SJSA1 (cell line): Measurements from ENCODE around the gene SMAGP. TPM values are rescaled to one million over a fixed set of nuclear protein-coding genes. Genes with fewer than 3 reads are reported as not detected.
"Not testable (repeated sequence)": the region's sequence is repeated elsewhere in the genome, so short reads cannot be mapped to it uniquely, and the experiment has no call there.

Experiments
- DNase-seq, 2 experiments: peaks; one replicate each; pipeline ENCODE4 v3.0.0-alpha.2; 2015 to 2020; ENCODE audit warnings: low spot score in 2 of 2, low read depth in 1 of 2
- H3K27ac ChIP-seq: fragments of 250-450 bp; sonication (Bioruptor Pico); 2 replicates; pipeline ENCODE4 v1.5.1; 2020; ENCODE audit warnings: mild to moderate bottlenecking, moderate library complexity
- H3K27me3 ChIP-seq: fragments of 250-450 bp; sonication (Bioruptor Pico); replicated peaks from 2 replicates; pipeline ENCODE4 v1.5.1; 2020; ENCODE audit warnings: mild to moderate bottlenecking, moderate library complexity
- H3K36me3 ChIP-seq: fragments of 250-450 bp; sonication (Bioruptor Pico); 2 replicates; pipeline ENCODE4 v1.5.1; 2020; ENCODE audit warnings: mild to moderate bottlenecking
- H3K4me1 ChIP-seq: fragments of 250-450 bp; sonication (Bioruptor Pico); replicated peaks from 2 replicates; pipeline ENCODE4 v1.6.1; 2021; ENCODE audit warnings: mild to moderate bottlenecking
- H3K4me3 ChIP-seq: fragments of 250-450 bp; sonication (Bioruptor Pico); 2 replicates; pipeline ENCODE4 v1.5.1; 2020; ENCODE audit warnings: mild to moderate bottlenecking
- H3K9me3 ChIP-seq: fragments of 250-450 bp; sonication (Bioruptor Pico); replicated peaks from 2 replicates; pipeline ENCODE4 v1.5.1; 2020; ENCODE audit warnings: mild to moderate bottlenecking
- total RNA-seq: library from RNA; depleted of rRNA; stranded (reverse); fragments of >200 nt; shearing (Covaris generic); gene quantifications from 2 replicates; pipeline ENCODE4 v1.2.3, GENCODE V29; 2014; rRNA removed

The SMAGP gene, protein sequence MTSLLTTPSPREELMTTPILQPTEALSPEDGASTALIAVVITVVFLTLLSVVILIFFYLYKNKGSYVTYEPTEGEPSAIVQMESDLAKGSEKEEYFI
- 22.8 and 32.5 TPM in 2 replicates for total RNA-seq

DNA sequence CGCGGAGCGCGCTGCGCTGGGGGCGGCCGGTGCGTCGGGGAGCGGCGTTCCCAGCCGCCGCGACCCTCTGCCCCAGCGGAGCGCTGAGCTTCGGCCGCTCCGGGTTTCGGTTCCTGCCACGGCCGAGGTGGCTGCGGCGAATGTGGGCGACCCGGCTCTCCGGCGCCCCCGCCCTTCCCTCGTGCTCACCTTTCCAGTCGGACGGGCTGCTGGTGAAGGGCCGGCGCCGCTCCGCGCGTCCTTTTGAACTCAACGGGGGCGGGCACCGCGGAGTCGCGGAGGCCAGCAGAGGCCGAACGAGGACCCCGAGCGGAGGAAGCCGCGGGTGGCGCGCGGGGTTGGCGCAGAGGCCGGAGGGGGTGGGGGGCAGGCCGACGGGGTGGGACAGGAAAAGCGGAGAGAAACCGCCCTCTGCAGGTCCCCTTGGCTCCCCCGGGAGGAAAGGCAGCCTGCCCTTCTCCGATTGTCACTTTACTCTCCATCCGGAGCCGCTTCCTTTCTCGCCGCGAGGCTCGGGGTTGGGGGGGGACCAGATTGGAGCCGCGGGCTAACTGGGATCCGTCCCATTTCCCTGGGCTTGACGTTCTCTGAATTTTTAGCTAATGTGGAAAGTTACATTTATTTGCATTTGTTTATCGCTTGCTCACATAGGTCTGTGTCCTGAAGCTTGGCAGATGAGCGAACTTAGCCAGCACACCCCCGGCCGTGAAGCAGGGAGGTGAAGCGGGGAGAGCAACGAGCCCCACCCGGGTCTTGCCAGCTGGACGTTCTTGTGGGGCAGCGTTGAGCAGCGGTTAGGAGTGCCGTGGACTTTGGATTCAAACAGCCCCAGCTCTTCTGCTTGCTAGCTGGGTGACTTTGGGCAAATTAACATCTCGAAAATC is at the start of gene SMAGP:
Gene SMAGP (minus strand): TSS at position 349 of the 884 bp plus-strand sequence. CDS start 1,137 bp downstream, outside the sequence.
- no peaks in the 10 kb centered on the region for H3K9me3 ChIP-seq
- H3K4me3 ChIP-seq: peak within 1 kb of the TSS; percentile 85
- peak within 1 kb of the TSS; percentile 82 for H3K27ac ChIP-seq
- DNase-seq: peak; percentile 70 to 80
- H3K27me3 ChIP-seq: no peaks in the 10 kb centered on the region
- H3K36me3 ChIP-seq: peaks cover 21% of the 10 kb centered on the region
- peaks cover 22% of the 10 kb centered on the region for H3K4me1 ChIP-seq

DNA sequence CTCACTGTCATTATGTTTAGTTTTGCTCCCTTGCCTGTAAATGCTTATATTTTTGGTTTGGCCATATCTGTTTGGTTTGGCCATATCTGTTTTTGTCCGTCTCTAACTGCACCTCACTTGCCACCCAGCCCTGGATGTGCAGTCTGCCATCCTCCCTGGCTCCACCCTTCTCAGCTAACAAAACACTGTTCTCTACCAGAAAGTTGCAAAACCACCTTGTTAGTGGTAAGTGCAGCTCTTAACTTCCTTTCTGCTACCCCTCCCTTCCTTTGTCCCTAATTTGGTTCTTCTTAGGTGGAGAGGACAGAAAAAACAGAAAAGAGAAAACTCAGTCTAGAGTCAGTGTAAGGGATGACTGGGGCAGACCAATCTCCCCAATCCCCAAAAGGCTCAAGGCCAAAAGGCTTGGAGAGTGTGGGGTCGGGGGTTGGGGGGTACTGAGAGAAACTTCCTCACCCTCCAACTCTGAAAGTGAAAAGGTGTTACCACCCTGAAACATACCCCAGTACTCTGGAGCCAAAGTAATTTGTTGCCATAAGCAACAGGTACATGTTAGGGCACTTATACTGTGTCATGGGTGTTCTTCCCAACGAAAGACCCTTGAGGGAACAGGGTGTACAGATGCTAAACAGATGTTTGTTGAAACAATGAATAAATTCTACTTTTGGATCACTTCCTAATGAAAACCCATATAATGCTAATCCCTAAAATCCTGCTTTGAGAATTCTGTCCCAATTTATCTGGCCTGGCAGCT is 48.8 kb upstream of the SMAGP start:
- Histone ChIP-seq H3K9me3 (no peaks in the 10 kb centered on the region), H3K4me1 (peaks cover 34% of the 10 kb centered on the region), H3K4me3 (no peak overlapping the region), H3K27me3 (no peaks in the 10 kb centered on the region), H3K27ac (no peak overlapping the region), H3K36me3 (no peaks in the 10 kb centered on the region)
- no peak for DNase-seq

DNA sequence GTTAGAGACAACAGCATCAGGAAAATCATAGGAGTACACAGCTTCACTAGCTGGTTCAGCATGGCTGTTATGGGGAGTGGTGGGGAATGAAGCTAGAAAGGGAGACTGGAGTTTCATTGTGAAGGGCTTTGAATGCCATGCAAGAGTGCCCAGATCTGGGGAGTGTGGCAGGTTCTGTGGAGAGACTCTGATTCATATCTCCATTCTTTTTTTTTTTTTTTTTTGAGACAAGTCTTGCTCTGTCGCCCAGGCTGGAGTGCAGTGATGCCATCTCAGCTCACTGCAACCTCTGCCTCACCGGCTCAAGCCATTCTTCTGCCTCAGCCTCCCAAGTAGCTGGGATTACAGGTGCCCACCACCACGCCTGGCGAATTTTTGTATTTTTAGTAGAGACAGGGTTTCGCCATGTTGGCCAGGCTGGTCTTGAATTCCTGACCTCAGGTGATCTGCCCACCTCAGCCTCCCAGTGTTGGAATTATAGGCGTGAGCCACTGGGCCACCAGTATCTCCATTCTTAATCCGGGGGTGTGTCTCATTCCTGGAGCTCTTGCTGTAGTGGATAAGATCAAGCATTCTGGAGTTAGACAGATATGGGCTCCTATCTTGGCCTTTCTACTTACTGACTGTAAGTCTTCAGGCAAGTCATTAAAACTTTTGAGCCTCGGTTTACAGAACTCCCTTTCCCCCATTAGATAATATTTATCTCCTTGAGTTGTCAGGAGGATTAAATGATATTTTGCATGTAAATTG is 48.0 kb upstream of the SMAGP start:
- peaks cover 34% of the 10 kb centered on the region for H3K4me1 ChIP-seq
- DNase-seq, H3K4me3 ChIP-seq: not testable (repeated sequence)

DNA sequence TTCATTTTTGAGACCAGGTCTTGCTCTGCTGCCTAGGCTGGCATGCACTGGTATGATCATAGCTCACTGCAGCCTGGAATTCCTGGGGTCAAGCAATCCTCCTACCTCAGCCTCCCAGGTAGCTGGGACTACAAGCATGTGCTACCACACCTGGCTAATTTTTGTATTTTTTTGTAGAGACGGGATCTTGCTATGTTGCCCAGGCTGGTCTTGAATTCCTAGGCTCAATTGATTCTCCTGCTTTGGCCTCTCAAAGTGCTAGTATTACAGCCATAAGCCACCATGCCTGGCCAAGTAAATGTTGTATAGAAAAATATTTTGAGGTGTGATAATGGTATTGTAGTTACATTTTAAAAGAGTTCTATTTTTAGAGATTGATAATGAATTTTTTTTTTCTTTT is 41.2 kb upstream of the SMAGP start:
- H3K36me3 ChIP-seq: no peaks in the 10 kb centered on the region
- H3K27me3 ChIP-seq: no peaks in the 10 kb centered on the region
- H3K4me1 ChIP-seq: peaks cover 18% of the 10 kb centered on the region
- no peak overlapping the region for H3K27ac ChIP-seq
- H3K9me3 ChIP-seq: no peaks in the 10 kb centered on the region
- DNase-seq: no peak
- no peak overlapping the region for H3K4me3 ChIP-seq

More for the DNA sequence above, 48.0 kb upstream of the SMAGP start:
- H3K36me3 ChIP-seq, H3K9me3 ChIP-seq, H3K27ac ChIP-seq, H3K27me3 ChIP-seq: not testable (repeated sequence)

DNA sequence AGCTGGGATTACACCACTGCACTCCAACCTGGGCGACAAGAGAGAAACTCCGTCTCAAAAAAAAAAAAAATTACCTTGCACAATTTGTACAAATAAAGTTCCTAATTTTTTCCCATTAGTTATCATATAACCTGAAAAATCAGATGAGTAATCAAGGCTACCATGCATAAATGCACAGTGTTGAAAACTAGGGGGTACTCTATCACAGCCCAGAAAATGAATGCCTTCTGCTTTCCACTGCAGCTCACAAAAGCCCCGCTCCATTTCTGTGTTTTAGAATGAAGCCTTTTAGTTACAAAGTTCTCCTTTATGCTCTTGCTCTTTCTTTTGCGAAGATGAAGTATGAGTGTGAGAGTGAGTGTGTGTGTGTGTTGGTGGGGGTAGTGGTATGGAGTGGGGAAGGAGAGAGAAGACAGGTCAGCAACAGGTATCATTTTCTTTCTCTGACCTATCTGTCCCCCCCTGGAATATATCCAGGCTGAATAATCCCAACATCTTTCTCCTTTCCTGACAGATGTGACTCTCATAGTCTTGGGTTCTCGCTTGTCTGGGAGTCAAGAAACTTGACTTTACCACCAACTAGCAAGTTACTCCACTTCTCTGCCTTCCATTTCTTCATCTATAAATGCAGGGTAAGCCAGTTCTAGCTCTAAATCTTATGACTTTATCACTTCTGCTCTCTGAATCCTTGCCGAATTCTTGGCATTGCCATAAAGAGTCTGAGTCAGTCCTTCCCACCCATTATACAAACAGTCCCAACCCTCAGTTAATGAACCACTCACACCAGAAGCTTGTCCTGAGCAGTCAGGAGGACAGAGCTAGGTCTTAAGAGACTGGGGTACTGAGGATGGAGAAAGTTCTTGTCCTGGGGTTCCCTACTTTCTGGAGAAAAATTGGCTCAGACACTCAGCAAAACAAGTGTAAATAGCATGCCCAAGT is 37.7 kb upstream of the SMAGP start:
- H3K9me3 ChIP-seq: no peaks in the 10 kb centered on the region
- no peak overlapping the region for H3K4me3 ChIP-seq
- no peaks in the 10 kb centered on the region for H3K36me3 ChIP-seq
- peak overlapping the region; percentile 16 for H3K27ac ChIP-seq
- H3K27me3 ChIP-seq: no peaks in the 10 kb centered on the region
- peaks cover 18% of the 10 kb centered on the region for H3K4me1 ChIP-seq
- DNase-seq: peak; percentile 49 to 59

DNA sequence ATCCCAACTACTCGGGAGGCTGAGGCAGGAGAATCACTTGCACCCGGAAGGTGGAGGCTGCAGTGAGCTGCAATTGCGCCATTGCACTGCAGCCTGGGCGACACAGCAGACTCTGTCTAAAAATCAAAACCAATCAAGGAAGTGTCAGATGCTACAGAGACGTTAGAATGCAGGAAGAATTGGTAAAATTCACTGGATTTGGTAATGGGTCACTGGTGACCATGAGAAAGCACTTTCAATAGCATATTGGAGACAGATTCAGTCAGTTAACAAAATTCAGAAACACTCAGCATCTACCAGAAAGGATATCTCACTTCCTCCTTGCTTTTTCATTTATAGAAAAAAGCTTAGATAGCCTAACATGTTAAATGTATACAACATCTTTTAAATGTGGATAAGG is 36.3 kb upstream of the SMAGP start:
- Histone ChIP-seq H3K4me3 (no peak overlapping the region), H3K4me1 (peaks cover 18% of the 10 kb centered on the region), H3K9me3 (no peaks in the 10 kb centered on the region), H3K27ac (no peak overlapping the region), H3K36me3 (no peaks in the 10 kb centered on the region), H3K27me3 (no peaks in the 10 kb centered on the region)
- no peak for DNase-seq

DNA sequence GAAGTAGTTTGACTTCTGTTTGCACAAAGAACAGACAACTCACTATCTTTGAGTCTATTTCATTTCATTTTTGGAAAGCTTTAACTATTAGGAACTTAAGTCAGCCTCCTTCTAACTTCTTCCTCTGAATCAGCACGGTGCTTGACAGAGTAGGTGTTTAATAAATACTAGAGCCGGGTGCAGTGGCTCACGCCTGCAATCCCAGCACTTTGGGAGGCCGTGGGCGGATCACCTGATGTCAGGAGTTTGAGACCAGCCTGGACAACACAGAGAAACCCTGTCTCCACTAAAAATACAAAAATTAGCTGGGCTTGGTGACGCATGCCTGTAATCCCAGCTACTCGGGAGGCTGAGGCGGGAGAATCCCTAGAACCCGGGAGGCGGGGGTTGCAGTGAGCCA is 30.6 kb upstream of the SMAGP start:
- not testable (repeated sequence) for DNase-seq, H3K9me3 ChIP-seq, H3K27me3 ChIP-seq, H3K27ac ChIP-seq, H3K4me1 ChIP-seq, H3K36me3 ChIP-seq, H3K4me3 ChIP-seq

DNA sequence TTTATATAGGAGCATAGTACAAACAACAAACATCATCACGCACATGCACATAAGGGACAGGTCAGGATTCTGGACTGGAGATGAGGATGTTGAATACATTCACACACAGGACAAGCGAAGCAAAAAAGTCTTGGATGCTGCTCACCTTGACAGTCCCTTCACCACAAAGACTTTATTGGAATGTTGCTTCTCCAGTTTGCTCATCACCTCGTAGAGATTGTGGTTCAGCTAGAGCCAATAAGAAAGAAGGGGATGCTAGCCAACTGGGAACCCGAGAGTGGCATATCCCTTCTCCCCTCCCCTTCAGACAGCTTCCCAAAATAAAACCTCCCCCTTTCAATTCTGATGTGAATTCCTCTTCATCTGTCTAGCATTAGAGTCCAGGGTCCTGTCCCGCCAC is 25.4 kb upstream of the SMAGP start:
- no peak overlapping the region for H3K4me3 ChIP-seq
- no peaks in the 10 kb centered on the region for H3K36me3 ChIP-seq
- H3K4me1 ChIP-seq: 0 out of 2 replicates have a peak, but pooled peaks cover 3% of the 10 kb centered on the region
- no peaks in the 10 kb centered on the region for H3K9me3 ChIP-seq
- no peaks in the 10 kb centered on the region for H3K27me3 ChIP-seq
- no peak overlapping the region for H3K27ac ChIP-seq
- DNase-seq: no peak

DNA sequence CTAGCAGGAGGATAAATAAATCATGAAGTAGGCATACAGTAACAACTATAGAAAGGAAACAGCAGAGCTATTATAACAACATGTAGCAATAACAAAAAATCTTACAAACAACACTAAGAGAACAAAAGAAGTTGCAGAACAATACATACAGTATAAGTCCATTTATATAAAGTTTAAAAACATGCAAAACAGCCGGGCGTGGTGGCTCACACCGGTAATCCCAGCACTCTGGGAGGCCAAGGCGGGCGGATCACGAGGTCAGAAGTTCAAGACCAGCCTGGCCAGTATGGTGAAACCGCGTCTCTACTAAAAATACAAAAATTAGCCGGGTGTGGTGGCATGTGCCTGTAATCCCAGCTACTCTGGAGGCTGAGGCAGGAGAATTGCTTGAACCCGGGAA is 23.9 kb upstream of the SMAGP start:
- not testable (repeated sequence) for H3K27ac ChIP-seq, H3K9me3 ChIP-seq, DNase-seq, H3K4me3 ChIP-seq, H3K4me1 ChIP-seq, H3K36me3 ChIP-seq, H3K27me3 ChIP-seq

DNA sequence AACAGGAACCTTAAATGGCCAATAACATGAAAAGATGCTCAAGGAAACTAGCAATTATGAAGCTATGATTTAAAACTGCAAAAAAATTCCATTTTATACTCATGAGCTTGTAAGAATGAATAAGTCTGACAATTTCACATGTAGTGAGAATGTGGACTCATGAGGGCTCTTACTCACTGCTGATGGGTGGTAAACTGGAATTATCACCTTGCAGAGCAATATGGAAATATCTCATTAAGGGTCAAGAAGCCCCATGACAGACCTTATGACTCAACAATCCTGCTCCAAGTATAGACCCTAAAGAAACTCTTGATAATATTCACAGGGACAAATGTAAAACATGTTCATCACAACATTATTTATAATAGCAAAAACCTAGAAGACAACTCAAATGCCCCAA is 23.5 kb upstream of the SMAGP start:
- Histone ChIP-seq H3K4me3 (no peak overlapping the region), H3K9me3 (no peaks in the 10 kb centered on the region), H3K36me3 (no peaks in the 10 kb centered on the region), H3K4me1 (0 out of 2 replicates have a peak, but pooled peaks cover 3% of the 10 kb centered on the region), H3K27ac (no peak overlapping the region), H3K27me3 (no peaks in the 10 kb centered on the region)
- no peak for DNase-seq

DNA sequence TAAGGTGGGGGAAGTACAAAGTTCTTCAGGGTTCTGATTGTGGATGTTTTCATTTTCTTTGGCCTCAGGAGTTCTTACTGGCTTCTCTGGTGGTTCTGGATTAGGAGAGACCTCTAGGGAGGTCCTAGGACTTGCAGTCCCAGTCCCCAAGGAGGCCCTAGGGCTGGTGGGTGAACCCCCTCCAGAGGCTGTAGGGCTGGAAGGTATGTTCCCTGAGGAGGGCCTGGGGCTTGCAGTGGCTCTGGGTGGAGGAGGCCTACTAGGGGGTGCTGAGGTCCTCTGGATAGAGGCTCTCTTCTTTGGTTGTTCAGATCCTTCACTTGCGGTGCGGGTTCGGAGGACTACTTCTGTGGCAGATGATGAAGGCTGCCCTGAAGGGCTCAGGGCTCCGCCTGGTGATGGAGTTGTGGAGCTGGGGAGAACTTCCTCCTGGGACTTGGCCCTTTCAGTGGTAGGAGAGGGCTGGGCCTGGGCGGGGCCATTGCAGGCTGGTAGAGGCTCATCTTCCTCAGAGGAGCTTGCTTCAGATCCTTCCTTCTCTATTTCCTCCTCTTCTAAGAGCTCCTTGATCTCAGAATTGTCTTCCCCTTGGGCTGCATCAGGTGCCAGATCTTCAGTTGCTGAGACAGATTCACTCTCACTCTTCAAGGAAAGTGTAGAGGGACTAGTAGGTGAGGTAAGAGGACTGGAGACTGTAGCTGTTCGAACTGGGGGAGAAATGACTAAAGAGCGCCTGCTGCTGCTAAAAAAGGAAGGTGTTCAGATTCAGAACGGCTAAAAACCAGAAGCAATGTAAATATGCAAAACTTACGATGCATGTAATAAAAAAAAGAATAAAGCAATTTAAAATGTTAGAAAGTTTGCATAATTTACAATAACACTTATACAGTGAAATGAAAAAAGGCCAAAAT is 21.6 kb upstream of the SMAGP start:
- H3K36me3 ChIP-seq, DNase-seq, H3K27ac ChIP-seq, H3K27me3 ChIP-seq, H3K4me1 ChIP-seq, H3K9me3 ChIP-seq, H3K4me3 ChIP-seq: not testable (repeated sequence)

DNA sequence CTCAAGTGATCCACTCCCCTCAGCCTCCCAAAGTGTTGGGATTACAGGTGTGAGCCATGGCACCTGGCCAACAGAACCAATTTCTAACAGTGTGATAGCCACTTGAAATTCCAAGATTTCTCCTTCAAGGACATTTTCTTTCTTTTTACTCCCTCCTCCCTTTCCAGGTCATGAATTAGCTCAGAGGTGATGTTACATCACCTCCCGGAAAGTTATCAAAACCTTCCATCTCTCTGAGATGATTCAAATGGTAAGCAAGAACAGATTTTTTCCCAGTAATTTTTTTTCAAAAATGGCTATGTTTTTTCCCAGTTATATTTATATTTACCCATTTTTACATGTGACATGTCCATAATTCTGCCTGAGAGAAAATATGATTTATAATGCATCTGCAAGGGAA is 15.6 kb upstream of the SMAGP start:
- Histone ChIP-seq H3K27me3 (no peaks in the 10 kb centered on the region), H3K27ac (no peak overlapping the region), H3K36me3 (no peaks in the 10 kb centered on the region), H3K4me1 (no peaks in the 10 kb centered on the region; the same call in 1 of the 2 replicates), H3K4me3 (no peak overlapping the region), H3K9me3 (no peaks in the 10 kb centered on the region)
- DNase-seq: no peak
